Sigmoid colon (tissue), 4 donors: ENCODE results near the gene DHRS3.

Source experiments
- CTCF ChIP-seq, 4 experiments: fragments of 450-650 bp in 3 of 4; fragments of 200-600 bp in 1 of 4; IDR thresholded peaks; one replicate each; pipeline ENCODE4 v1.5.1; 2016 to 2019; ENCODE audit warnings: antibody characterized with exemption in 4 of 4, mild to moderate bottlenecking in 3 of 4, moderate library complexity in 2 of 4
- EP300 ChIP-seq, 4 donors: sonication (generic); formaldehyde crosslinking; IDR thresholded peaks; one replicate each; pipeline ENCODE4 v1.6.1; 2017; ENCODE audit warnings: antibody characterized with exemption in 4 of 4
- POLR2A ChIP-seq, 2 donors: fragments of 450-650 bp; IDR thresholded peaks; one replicate each; pipeline ENCODE4 v1.6.1; 2016; ENCODE audit warnings: antibody characterized with exemption in 2 of 2, mild to moderate bottlenecking in 2 of 2, moderate library complexity in 2 of 2

- TF ChIP-seq CTCF (IDR thresholded peaks at IDR 0.05) (no peak), POLR2A (IDR thresholded peaks at IDR 0.05) (no peak), EP300 (IDR thresholded peaks at IDR 0.05) (no peak)
Observed at GRCh38 chr1:12527564-12527963, 90.4 kb downstream of the DHRS3 start.
